NCI-H526 treated with DMSO at 0.1 percent for 48 hours (cell line): Measurements from ENCODE around the gene SNX25.
"Not testable (repeated sequence)": the region's sequence is repeated elsewhere in the genome, so short reads cannot be mapped to it uniquely, and the experiment has no call there.

Source experiments
- DNase-seq: peaks from one replicate; lab custom pipeline; 2025; lab: John Stamatoyannopoulos, UW

The SNX25 gene

DNA sequence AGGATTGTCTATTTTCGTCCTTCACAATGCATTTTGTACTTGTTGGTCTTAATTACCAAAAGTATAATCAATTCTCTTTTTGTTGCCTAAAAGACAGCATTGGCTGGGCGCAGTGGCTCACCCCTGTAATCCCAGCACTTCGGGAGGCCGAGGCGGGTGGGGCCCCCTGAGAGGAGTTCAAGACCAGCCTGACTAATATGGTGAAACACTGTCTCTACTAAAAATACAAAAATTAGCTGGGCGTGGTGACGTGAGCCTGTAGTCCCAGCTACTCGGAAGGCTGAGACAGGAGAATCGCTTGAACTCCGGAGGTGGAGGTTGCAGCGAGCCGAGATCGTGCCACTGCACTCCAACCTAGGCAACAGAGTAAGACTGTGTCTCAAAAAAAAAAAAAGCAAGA, 4.3 kb upstream of the SNX25 start:
- not testable (repeated sequence) for DNase-seq

DNA sequence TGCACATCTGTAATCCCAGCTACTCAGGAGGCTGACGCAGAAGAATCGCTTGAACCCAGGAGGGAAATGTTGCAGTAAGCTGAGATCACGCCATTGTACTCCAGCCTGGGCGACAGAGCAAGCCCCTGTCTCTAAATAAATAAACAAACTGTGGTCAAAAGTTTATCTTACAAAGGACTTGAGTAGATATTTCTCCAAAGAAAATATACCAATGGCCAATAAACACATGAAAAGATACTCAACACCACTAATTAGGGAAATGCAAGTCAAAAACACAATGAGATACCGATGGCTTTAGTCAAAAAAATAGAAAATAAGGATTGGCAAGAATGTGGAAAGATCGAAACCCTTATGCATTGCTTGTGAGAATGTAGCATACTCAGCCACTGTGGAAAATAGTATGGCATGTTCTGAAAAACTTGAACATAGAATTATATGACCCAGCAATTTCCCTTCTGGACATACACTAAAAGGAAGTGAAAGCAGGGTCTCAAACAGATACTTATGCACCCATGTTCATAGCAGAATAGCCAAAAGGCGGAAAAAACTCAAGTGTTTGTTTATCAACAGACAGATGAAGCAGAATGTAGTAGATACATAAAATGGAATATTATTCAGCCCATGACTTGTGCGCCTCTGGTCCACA, 3.6 kb upstream of the SNX25 start:
- no peak for DNase-seq

DNA sequence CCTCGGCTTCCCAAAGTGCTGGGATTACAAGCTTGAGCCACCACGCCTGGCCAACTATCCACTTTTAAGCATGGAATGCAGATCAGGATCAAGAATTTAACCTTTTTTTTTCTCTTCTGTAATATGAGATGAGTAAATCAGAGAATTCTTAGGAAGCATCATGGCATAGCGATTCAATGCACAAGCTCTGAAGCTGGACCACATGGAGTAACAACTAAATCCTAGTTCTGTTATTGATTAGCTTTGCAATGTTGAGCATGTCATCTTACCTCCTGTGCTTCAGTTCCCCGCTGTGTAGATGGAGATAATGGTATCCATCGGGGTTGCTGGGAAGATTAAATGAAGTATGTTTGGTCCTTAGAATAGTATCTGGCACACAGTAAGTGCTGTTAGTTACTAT, 1.9 kb upstream of the SNX25 start:
- no peak for DNase-seq

DNA sequence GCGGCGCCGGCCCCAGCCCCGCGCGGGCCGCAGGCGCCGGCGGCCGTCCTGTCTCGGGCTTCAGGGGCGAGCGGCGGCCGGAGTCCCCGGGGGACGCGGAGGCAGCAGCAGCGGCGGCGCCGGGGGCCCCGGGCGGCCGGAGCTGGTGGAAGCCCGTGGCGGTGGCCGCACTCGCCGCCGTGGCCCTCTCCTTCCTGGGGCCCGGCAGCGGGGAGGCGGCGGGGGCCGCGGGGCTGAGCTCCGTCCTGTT, 379 bp downstream of the SNX25 start:
- DNase-seq, result not testable (repeated sequence)

DNA sequence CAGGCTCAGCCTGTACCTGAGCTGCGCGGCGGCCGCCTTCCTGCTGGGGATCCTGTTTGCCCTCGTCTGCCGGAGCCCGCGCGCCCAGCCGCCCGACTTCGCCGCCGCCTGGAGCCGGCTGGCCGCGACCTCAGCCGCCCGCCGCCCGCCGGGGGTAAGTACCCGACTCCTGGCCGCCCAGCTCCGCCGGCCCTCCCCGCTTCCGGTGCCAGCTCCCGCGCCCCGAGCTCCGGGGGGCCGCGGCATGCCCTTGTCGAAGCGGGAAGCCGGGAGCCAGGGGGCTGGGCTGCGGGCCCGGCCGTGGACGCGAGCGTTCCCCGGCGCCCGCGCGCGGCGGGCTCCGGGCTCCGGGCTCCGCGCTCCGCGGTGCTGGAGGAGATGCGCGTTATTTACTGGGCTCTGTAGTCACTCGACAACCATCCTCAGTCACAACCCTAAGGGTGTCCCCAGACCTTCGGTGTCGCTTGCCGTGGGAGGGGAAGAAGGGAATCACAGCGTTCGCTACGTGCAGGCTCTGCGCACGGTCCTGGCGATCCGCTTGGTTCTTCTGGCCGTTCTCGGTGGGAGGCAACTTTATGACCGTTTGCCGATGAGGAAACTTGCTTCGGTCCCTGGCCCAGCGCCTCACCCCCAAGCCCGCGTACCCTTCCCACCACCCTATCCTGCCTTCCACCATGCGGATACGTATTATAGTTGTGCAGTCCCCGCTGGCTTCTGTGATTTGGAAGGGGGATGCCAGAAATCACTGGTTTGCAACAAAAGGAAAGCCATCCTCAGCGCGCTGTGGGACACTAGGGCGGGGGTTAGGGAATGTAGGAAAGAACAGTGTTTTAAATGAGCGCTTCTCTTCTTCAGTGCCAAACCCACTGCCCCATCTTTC, 944 bp downstream of the SNX25 start:
- peak; percentile 27 for DNase-seq

DNA sequence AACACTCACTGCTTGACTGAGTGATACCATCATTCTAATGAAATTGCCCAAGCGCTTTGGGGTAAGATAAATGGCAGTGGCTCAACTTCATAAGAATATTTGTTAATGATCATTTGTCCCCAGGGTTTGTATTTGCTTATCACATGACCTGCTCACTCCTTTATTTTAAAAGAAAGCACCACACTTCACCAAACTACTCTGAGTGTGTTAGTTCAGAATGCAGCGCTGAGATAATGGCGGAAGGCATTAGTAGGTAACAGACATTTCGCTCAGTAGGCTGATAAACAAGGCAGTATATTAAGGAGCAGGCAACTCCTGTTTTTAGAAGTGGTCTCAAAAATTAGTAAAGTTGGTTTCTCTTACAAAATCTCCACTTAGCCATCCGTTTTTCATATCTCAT, 1.6 kb downstream of the SNX25 start:
- DNase-seq, result no peak

DNA sequence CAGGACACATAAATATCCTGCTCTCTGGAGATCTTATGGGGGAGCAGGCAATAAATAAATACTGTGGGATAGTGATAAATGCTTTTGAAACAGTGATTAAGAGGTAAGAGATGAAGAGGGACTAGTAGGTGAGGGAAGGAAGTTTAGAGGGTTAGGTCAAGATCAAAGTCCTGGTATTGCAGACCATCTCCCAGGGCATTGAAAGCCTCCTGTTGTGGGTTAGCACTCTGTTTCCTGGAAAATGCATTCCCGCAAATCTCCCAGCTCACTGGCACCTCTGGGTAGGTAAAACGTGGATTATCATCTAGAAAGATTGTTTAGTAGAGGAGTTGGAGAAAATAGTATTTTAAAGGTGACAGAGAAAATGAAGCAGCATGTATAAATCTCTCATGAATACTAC, 2.2 kb downstream of the SNX25 start:
- no peak for DNase-seq

DNA sequence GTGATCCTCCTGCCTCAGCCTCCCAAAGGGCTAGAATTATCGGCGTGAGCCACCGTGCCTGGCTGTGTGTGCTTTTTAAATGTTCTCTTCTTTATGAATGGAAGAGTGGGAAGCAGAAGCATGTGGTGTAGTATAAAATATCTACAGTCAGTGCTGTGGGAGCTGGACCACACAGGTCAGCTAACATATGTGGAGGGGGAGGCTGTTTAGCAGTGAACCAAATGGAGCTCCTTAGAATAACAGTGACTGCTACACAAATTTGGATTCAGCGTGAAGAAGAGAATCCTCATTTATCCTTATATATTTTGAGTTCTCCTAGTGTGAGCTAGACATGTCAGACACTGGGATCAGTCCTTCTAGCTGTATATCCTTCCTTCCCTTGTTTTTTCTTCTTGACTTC, 3.2 kb downstream of the SNX25 start:
- DNase-seq, result no peak

DNA sequence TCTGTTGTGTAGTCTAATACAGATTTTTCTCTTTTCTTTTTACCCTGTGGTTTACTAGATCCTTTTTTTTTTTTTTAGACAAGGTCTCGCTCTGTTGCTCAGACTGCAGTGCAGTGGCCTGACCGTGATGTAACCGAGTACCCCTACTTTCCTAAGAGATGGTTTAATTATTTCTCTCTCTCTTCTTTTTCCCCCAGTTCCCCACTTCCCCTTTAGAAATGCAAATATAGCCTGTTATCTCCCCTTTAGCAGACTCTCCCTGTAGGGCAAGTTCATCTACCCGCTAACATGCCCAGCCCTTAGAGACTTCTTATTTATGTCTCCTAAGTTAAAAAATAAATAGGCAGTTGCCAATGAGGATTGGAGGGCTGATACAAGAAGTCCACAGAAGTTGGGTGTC, 4.5 kb downstream of the SNX25 start:
- DNase-seq, result no peak

DNA sequence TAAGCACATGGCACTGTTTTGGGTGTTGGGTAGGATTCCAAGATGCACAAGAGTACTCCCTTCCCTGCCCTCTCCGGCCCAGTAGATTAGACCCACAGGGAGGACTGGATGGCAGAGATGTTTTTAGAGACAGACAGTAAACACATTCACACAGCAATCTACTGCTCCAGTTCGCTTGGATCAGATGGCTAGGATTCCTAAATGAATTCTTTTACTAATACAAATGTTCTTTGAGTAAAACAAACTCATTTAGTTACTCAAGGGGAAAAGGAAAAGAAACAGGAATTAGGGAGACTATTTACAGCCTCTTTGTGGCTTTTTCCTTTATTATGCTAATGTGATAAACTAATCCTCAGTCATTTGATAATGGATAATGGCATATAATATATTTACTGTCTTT, 5.9 kb downstream of the SNX25 start:
- no peak for DNase-seq

DNA sequence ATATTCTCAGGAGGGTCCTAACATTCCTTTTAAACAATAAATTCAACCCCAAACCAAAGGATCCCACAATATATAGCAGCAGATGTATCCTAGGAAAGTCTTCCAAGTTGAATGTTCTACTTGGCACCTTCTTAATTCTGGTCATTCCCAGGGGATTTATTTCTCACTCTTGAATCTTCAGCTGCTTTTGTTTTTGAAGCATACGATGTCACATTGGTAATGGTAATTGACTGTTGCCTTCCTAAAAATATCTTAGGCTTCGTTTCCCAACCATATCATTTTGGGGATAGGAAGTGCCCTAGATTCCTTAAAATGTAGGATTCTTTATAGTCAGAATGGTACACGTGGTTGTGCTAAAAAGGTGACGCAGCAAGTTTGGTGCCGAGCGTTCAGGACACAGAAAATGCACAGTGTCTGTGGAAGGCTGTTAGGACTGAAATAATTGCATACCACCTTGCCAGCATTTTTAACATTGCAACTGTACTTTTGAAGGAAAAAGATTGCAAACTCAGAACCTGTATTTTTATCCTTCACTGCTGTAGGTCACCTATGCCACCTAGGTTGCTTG, 8.1 kb downstream of the SNX25 start:
- DNase-seq, result no peak

DNA sequence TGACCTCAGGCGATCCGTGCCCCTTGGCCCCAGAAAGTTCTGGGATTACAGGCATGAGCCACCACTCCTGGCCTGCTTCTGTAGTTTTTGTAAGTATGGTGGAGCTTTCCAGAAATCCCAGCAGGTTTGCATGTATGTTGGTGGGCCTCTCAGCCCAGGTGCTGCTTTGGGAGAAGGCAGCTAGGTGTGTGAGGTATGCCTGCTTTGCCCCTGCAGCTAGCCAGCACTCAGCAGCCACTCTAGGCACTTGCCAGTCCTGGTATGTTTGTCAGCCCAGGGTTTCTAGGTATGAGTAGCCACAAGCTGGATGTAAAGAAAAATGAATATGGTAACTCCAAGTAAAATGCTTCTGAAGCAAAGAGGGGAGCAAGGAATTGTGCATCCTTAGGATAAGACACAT, 8.9 kb downstream of the SNX25 start:
- DNase-seq, result no peak

DNA sequence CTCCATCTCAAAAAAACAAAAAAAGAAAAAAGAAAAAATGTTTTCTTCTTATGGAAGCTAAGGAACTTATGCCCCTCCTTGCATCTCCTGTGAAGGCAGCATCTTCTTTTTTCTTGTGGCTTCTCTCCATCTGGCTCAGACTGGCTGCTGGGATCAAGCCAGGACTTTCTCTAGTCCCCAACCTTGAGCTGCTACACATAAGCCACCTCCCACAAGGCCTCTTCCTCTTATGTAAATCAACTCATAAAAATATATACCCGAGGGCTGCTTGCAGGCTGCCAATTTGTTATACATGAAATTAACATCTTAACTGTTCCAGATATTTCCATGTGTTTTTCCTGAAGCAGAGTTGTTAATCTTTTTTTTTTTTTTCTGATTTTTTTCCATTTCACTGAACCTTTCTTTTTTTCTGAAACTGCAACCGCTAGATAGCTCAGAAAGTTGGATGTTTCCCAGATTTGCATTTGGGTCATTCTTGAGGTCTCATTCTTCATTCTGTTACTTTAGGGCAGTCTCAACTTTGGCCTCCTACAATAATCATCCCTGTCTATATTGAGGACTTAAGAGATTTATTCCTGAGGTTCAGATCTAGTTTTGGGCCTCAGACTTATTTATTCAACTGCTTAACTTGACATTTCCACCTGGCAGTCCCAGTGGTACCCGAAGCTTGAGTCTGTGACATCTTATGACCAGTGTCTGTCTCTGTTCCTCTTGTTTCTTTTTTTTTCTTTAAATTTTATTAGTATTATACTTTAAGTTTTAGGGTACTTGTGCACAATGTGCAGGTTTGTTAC, 10.3 kb downstream of the SNX25 start:
- DNase-seq, result peak; percentile 21

DNA sequence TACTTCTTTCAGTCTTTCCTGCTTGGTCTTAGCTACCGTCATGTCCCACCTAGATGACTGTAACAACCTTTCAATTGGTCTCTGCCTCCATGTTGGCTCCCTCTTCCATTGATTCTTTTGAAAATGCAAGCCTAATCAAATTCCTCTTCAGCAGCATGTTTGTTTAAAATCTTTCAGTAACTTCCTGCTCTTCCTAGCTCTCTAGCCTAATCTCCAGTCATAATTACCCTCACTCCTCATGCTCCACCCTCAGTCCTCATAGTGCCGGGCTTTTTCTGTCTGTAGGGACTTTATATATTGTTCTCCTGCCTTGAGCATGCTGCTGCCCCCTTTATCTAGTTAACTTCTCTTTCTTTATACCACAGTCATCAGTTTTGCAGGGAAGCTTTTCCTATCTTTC, 12.1 kb downstream of the SNX25 start:
- no peak for DNase-seq

DNA sequence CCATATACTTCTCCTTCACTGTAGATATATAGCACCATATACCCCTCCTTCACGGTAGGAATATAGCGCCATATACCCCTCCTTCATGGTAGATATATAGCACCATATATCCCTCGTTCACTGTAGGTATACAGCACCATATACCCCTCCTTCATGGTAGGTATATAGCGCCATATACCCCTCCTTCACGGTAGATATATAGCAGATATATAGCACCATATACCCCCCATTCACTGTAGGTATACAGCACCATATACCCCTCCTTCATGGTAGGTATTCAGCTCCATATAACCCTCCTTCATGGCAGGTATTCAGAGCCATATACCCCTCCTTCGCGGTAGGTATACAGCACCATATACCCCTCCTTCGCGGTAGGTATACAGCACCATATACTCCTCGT, 12.5 kb downstream of the SNX25 start:
- no peak for DNase-seq

DNA sequence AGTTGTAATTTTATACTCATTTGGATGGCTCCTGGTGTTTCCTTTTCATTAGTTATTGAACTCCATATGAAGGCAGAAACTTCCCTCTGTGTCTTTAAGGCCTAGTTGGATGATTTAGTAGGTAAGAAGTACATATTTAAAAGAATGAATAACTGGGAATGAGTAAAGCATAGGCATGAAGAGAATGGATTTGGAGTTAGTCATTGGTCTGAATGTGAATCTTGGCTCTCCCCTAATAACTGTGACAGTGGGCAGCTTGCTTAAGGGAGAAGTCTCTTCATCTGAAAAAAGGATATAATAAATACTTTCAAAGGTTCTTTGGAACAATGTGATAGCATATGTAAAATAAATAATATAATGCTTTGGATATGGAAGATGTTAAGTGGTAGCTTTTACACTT, 13.2 kb downstream of the SNX25 start:
- DNase-seq, result no peak

DNA sequence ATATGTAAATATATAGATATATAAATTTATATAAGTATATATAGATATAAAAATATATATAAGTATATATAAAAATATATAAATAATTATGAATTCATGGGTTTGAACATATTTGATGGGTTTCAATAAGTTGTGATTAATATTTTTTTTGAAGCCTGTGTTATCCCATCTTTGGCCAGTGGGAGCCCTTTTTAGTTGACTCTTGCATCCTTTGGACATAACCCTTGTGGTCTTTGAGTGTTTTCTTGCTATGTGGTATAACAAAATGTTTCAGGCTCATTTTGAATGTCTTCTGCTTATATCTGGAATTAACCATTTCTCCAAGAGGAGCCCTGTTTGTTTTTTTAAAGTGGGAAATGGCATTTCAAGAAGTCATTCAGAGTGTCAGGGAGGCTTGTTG, 15.2 kb downstream of the SNX25 start:
- DNase-seq, result no peak

DNA sequence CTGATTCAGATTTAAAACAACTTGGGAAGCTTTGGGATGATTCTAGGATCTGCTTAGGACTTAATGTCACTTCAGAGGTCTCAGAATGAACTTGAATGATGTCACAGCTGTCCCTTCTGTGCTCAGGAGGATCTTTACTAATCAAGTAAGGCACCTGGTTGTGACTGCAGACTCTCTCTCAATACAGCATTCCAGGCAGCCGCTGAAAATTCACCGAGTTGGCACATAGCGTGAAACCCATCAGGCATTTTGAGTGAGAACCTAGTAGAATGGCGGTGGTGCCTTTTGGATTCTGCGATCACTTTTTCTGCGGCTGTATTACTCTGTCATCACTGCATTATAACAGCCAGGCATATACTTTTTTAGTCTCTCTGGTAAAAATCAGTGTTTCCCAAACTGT, 16.5 kb downstream of the SNX25 start:
- no peak for DNase-seq

DNA sequence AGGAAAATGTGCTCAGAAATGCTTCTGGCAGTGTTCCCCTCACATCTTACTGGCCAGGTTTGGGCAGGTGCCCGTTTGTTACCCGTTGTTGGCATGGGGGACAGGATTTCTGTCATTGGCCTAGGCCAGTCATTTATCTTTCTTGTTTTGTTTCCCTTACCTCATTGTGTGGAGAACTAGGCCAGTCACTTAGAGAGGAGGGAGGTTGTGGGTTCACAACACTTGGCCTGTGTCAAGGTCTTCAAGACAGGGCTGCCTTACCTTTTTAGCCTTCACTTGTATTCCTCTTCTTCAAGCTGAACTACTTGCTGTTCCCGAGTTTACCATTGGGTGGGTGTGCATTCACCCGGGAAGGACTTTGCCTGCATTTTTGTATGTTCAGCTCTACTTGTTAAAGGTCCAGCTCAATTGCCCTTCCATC, 17.7 kb downstream of the SNX25 start:
- DNase-seq, result no peak

DNA sequence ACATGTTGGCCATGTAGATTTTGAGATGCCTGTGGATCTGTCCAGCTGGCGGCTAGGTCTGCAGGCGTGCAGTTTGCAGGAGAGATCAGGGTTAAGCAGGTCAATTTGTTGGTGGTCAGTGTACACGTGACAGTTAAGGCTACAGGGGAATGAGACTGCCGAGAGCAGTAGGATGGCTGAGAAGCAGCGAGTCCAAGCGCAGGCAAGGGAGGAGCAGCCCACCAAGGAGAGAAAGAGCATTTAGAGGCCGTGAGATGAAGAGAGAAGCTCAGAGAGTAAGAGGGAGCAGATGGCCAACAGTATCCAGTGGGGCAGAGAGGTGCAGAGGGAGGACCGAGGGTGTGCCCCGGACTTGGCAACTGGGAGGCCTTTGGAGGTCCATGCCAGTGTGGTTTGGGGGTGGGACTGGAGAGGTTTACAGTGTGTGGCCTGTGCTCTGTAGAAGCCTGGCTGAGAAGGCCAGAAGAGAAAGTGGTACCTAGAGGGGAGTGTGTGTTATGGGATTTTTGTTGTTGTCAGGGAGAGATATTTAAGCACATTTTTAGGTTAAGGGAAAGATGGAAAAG, 18.4 kb downstream of the SNX25 start:
- DNase-seq, result no peak

DNA sequence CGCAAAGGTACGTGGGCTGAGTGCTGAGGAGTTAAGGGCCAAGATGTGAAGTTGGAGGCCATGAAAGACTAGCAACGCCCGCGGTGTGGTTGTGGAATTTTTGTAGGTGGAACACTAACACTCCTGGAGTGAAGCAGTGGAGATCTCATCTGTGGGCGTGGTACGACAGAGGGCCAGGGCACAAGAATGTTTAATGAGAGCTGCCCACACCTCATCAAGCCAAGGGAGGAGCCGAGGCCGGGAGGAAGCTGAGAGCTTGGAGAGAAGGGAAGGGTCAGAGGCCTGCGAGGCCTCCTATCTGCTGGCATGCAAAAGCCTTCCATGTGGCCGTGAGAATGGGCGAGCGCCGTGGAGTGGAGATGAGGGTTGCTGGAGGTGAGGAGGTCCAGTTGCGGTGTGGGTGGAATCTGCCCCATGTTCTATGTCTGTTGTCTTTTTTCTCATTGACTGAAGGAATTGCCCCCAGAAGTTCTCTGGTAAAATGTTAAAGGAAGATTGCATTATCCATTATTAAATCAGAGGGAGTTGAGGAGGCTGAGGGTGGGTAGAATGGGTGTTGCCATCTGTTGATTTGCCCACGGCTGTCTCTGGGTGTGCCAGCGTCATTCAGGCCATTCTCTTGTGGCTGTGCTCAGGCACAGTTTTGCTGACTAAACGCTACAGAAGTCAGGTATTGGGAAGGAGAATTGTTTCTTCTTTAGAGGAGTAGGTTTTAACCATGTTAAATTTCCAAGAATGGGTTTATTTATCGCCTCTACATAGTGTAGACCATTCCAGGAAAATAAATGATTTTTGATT, 19.8 kb downstream of the SNX25 start:
- DNase-seq, result no peak

DNA sequence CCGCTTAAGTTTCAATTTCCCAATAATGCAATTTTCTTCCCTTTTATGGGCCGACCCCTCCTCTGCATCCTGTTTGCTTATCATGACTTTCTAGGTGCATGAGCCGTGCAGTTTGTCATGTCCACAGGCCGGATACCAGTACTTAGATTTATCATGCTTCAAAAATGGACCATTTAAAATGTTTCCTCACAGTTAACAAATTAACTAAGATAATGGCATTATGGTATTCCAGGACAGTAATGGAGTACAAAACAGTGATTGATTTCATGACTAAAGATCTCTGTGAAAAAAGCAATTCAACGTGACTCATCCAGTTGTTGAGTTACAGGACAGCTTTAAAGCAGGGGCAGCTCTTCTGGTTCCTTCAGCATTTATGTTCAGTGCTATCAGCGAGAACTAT, 23.0 kb downstream of the SNX25 start:
- no peak for DNase-seq
